ENCODE measurements around the gene PNKD.

Gene PNKD

GRCh38 chr2:218344755-218345417 lies 74.6 kb downstream of the PNKD start:
- Histone ChIP-seq H3K27me3 (replicated peaks; ENCODE audit: control insufficient read depth, insufficient read depth, low read length) (no peaks in the 10 kb centered on the region), H3K36me3 (ENCODE audit: control insufficient read depth, insufficient read depth, low read length) (no peaks in the 10 kb centered on the region), H3K4me3 (replicated peaks; ENCODE audit: low read depth, low read length) (no peak overlapping the region)
- DNase-seq (ENCODE audit: extremely low read depth, insufficient read length) = no peak
- no peak for TF ChIP-seq CTCF (IDR thresholded peaks at IDR 0.05; ENCODE audit: insufficient read depth, low read length, poor library complexity, severe bottlenecking)

GRCh38 chr2:218345491-218346236 lies 75.3 kb downstream of the PNKD start:
- Histone ChIP-seq H3K27me3 (replicated peaks; ENCODE audit: control insufficient read depth, insufficient read depth, low read length) (no peaks in the 10 kb centered on the region), H3K36me3 (ENCODE audit: control insufficient read depth, insufficient read depth, low read length) (no peaks in the 10 kb centered on the region), H3K4me3 (replicated peaks; ENCODE audit: low read depth, low read length) (no peak overlapping the region)
- no peak for DNase-seq (ENCODE audit: extremely low read depth, insufficient read length)
- no peak for TF ChIP-seq CTCF (IDR thresholded peaks at IDR 0.05; ENCODE audit: insufficient read depth, low read length, poor library complexity, severe bottlenecking)

- TF ChIP-seq CTCF (IDR thresholded peaks at IDR 0.05; ENCODE audit: insufficient read depth, low read length, poor library complexity, severe bottlenecking) = no peak
Observed at GRCh38 chr2:218347172-218347571, 76.9 kb downstream of the PNKD start.

GRCh38 chr2:218354045-218354444 lies 83.7 kb downstream of the PNKD start:
- Histone ChIP-seq H3K36me3 (ENCODE audit: control insufficient read depth, insufficient read depth, low read length) (no peaks in the 10 kb centered on the region), H3K27me3 (replicated peaks; ENCODE audit: control insufficient read depth, insufficient read depth, low read length) (no peaks in the 10 kb centered on the region), H3K4me3 (replicated peaks; ENCODE audit: low read depth, low read length) (no peak overlapping the region)
- TF ChIP-seq CTCF (IDR thresholded peaks at IDR 0.05; ENCODE audit: insufficient read depth, low read length, poor library complexity, severe bottlenecking) = no peak
- no peak for DNase-seq (ENCODE audit: extremely low read depth, insufficient read length)

More at GRCh38 chr2:218347172-218347571, 76.9 kb downstream of the PNKD start:
- Histone ChIP-seq H3K4me3 (replicated peaks; ENCODE audit: low read depth, low read length) (no peak overlapping the region), H3K36me3 (ENCODE audit: control insufficient read depth, insufficient read depth, low read length) (no peaks in the 10 kb centered on the region), H3K27me3 (replicated peaks; ENCODE audit: control insufficient read depth, insufficient read depth, low read length) (no peaks in the 10 kb centered on the region)
- no peak for DNase-seq (ENCODE audit: extremely low read depth, insufficient read length)

GRCh38 chr2:218354850-218355443 lies 84.6 kb downstream of the PNKD start:
- Histone ChIP-seq H3K27me3 (replicated peaks; ENCODE audit: control insufficient read depth, insufficient read depth, low read length) (no peaks in the 10 kb centered on the region), H3K4me3 (replicated peaks; ENCODE audit: low read depth, low read length) (no peak overlapping the region), H3K36me3 (ENCODE audit: control insufficient read depth, insufficient read depth, low read length) (no peaks in the 10 kb centered on the region)
- no peak for DNase-seq (ENCODE audit: extremely low read depth, insufficient read length)
- no peak for TF ChIP-seq CTCF (IDR thresholded peaks at IDR 0.05; ENCODE audit: insufficient read depth, low read length, poor library complexity, severe bottlenecking)

Data from GM06990 (cell line).